Activated effector memory CD4-positive, alpha-beta T cell treated with anti-CD3 and anti-CD28 coated beads, Interleukin-2, amount 50 U/mL, for 16 hours (primary cell): ENCODE results near the gene HES4.
A peak's percentile ranks its signal among the peaks of the same experiment; 100 is the strongest.

Experiments used
- DNase-seq: peaks from one replicate; pipeline ENCODE4 v3.0.0-alpha.2; 2020

Gene HES4

GRCh38 chr1:999725-1000356, at the start of gene HES4:
TSS of gene HES4 (minus strand) at chr1:1000097. CDS start at chr1:999973, 124 bp downstream.
- peak; percentile 84 for DNase-seq

- no peak for DNase-seq
These were observed 48.9 kb upstream of the HES4 start for GRCh38 chr1:1048765-1049164.

- DNase-seq = no peak
These were observed 48.1 kb upstream of the HES4 start for GRCh38 chr1:1047963-1048362.

- no peak for DNase-seq
These were observed 47.5 kb upstream of the HES4 start for GRCh38 chr1:1047407-1047806.

- no peak for DNase-seq
These were observed 46.9 kb upstream of the HES4 start for GRCh38 chr1:1046767-1047166.

- no peak for DNase-seq
These were observed 46.3 kb upstream of the HES4 start for GRCh38 chr1:1046243-1046642.

GRCh38 chr1:1045129-1045528, 45.2 kb upstream of the HES4 start:
- DNase-seq = no peak

- no peak for DNase-seq
These were observed 44.7 kb upstream of the HES4 start for GRCh38 chr1:1044455-1045078.

GRCh38 chr1:1043921-1044320, 44.0 kb upstream of the HES4 start:
- no peak for DNase-seq

- no peak for DNase-seq
These were observed 43.5 kb upstream of the HES4 start for GRCh38 chr1:1043411-1043810.

GRCh38 chr1:1042835-1043234, 42.9 kb upstream of the HES4 start:
- DNase-seq = no peak

GRCh38 chr1:1041873-1042272, 42.0 kb upstream of the HES4 start:
- no peak for DNase-seq

- DNase-seq = no peak
These were observed 41.2 kb upstream of the HES4 start for GRCh38 chr1:1041092-1041523.

- DNase-seq = peak; percentile 90
These were observed 40.4 kb upstream of the HES4 start for GRCh38 chr1:1040004-1040991.

- no peak for DNase-seq
These were observed 39.4 kb upstream of the HES4 start for GRCh38 chr1:1039145-1039910.

GRCh38 chr1:1038694-1039093, 38.8 kb upstream of the HES4 start:
- no peak for DNase-seq

- no peak for DNase-seq
These were observed 37.8 kb upstream of the HES4 start for GRCh38 chr1:1037366-1038327.

- no peak for DNase-seq
These were observed 35.5 kb upstream of the HES4 start for GRCh38 chr1:1035291-1035943.

GRCh38 chr1:1034439-1034781, 34.5 kb upstream of the HES4 start:
- no peak for DNase-seq

- DNase-seq = no peak
These were observed 34.0 kb upstream of the HES4 start for GRCh38 chr1:1033731-1034438.
